AML-193 (cell line): Measurements from ENCODE around the gene NFE2.
"Not testable (repeated sequence)": the region's sequence is repeated elsewhere in the genome, so short reads cannot be mapped to it uniquely, and the experiment has no call there.

Source experiments
- DNase-seq, 2 experiments: peaks; one replicate each; lab custom pipeline; 2025; lab: John Stamatoyannopoulos, UW

NFE2 gene

DNA sequence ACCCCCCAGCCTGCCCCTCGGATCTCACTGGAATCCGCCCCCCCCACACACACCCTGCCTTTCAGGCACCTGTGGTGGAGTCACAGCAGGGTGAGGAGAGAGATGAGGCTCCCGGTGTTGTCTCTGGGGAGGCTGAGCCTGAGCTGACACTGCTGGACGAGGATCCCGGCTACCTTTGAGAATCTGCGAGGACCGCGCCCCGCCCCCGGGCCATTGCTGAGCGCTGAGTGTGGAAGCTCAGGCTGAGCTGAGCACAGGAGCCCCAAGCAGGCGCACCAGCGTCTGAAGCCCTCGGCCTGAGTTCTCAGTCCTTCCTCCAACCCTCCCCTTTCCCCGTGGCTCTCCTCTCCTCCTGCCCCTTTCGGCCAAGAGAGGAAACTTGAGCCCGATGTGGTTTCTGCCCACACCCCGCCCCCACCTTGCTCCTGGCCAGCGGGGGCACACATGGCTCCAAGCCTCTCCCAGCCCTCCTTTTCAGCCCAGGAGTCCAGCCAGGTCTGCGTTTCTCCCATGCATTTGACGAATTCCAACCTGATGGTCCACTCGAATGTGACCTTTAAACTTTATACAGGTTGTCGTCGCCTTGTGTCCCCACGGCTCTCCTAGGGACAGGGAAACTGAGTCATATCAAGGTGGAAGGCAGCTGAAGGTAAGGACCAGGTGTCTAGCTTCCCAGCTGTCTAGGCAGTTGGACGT is at the start of gene NFE2:
NFE2 (minus strand) TSS at position 284 of the 696 bp plus-strand sequence. CDS start 5,767 bp downstream, outside the sequence.
- peak; percentile 86 to 90 for DNase-seq

DNA sequence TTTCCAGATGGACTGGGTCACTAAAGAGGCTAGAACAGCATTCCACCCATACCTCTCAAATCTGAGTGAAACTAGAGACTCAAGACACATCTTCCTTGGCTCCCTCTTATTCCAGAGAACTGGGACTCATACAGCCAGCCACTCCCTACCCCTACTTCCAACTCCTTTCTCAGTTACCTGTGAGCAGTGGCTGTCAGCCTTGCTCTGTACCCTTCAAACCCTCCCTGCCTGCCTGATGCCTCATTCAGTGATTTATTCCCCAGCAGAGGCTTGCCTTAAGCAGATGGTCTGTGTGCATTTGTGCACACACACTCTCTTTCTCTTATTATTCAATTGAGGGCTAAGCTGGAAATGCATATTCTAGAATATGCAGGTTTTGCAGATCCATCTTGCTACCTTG is 48.9 kb upstream of the NFE2 start:
- no peak for DNase-seq

DNA sequence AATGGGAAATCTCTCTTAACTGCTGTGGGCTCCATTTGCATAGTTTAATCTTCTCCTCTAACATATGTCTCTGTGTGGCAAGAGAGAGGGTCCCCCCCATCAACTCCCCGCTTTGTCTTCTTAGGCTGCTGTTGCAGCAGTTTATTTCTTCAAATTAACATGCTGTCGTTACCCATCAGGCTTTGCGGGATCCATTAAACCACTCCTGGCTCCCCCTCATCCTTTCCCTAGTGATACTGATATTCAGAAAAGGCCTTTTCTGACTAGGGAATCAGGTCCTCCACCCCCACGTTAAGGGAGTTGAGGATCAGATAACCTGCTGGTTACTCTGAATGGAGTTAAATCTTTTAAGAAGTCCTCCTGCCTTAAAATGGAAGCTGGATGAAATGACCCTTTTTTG is 48.2 kb upstream of the NFE2 start:
- no peak for DNase-seq

DNA sequence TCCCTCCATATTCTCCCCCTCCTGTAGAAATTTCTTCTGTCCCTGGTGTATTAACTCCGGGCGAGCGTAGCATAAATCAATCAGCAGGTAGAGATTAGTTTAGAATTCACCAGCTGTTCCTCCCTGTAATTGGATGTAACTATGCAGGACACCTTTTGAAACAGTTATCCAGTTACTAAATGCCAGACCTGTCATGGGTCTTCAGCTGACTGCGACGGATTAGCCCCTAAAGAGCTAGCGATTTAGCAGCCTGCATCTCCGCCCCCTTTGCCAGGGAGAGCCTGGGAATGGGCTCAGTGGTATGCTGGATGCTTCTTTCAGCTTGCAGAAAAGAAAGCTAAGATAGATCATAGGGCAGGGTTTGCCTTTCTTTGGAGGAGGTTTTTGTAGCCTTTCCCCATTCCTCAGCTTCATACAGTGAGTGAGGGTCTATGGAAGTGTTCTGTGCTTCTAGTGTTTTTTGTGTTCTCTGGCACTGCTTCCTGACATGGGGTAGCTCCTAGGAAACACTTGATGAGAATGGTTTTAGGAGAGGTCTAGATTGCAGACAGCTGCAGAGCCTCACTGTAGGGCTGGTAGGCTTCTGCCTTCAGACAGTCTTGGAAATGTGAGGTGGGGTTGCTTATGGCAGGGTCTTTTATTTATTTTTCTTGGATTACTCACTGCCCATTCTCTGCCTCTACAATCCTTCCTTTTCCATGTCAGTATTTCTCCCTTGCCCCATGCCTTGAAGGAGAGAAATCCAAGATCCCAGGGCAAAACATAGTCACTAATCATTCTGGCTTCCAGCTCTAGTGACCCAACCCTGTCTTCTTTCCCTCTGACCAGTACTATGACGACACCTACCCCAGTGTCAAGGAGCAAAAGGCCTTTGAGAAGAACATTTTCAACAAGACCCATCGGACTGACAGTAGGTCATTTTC is 40.8 kb upstream of the NFE2 start:
- no peak for DNase-seq

DNA sequence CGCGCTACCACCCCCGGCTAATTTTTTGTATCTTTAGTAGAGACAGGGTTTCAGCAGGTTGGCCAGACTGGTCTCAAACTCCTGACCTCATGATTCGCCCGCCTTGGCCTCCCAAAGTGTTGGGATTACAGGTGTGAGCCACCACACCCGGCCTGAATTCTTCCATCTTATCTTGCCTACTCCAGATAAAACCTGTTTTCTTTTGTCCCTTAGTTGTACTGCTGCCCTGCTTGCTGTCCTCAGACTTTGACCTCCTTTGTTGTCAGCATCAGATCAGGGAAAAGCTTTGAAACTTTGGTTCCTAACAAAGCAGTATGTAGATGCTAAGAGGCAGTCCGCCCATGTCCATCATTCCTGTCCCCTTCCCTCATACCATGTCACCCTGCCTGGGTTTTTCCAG is 40.0 kb upstream of the NFE2 start:
- DNase-seq, result no peak

DNA sequence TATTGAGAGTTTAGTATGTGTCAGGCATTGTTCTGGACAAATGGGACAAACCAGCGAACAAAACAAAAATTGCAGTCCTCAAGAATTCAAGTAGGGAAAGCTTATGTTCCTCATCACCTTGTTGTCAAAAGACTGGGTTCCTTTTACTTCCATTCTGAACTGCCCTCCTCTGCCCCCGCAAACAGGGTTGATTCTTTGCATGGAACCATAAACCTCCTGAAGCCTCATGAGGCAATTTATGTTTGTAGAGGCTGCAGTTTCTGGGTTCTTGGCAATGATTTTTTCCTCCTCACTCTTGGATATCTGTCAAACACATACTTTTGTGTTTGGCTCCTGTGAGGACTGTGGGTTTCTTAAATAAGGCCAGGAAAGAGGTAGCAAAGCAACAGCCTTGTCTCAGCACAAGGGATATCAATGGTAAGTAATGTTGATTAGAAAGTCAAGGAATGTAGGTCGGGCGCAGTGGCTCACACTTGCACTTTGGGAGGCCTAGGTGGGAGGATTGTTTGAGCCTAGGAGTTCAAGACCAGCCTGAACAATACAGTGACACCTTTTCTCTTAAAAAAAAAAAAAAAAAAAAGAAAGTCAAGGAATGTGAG is 38.0 kb upstream of the NFE2 start:
- no peak for DNase-seq

DNA sequence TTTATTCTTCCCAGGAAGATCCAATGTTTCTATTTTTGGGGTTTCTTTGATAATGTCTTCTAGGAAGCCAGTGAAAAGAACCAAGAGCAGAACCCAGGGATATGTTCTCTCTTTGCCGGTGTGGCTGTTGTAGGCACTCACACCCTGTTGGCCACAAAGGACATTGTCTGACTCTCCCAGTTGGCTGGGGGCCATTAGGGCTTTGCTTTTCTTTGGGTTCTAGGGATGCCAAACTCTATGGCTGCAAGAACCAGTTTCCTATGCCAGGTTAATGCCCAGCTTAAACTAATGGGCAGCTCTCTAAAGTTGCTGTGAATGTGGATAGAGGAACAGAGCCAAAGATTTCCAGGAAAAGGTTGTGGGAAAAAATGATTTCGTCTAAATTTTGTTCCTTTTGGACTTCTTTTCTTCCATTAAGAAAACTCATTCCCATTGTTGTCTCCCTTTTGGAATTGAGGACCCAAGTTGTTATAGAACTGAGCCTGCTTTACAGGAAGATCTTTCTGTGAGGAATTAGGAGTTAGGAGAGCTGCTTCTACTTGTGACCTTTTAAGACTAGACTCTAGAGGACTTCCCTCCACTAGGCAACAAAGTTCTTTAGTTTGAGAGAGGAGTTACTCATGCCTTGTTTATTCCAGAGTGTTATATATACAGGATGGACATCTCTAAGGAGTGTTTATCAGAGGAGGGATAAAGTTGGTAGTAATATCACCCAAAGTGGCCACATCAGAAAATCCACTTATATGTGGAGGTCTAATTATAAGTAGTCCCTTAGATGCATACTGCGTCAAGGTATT is 37.2 kb upstream of the NFE2 start:
- DNase-seq, result no peak

DNA sequence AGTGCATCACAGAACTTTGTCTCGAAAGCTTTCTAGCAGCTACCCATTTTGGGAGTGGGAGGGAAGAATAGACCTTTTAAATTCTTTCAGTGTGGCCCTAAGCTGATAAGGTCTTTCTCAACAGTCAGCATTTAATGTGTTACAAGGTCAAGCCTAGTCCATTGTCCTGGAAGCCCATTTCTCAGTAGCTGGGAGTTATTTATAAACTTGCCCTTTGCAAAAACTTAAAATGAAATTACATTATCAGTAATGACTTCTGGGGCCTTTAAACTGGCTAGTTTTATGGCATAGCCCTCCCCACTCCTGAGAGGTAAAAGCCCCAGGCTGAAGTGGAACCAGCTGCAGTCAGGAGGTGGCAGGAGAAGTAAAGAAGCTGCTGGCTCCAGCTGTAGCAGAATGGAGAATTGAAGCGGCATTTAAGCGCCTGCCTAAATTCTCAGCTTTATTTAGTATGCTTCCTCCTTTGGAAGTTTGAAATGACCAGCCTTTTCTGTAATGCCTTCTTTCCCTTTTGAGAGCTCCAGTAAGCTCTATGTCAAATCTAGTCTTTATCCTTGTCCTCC is 36.5 kb upstream of the NFE2 start:
- DNase-seq, result no peak

DNA sequence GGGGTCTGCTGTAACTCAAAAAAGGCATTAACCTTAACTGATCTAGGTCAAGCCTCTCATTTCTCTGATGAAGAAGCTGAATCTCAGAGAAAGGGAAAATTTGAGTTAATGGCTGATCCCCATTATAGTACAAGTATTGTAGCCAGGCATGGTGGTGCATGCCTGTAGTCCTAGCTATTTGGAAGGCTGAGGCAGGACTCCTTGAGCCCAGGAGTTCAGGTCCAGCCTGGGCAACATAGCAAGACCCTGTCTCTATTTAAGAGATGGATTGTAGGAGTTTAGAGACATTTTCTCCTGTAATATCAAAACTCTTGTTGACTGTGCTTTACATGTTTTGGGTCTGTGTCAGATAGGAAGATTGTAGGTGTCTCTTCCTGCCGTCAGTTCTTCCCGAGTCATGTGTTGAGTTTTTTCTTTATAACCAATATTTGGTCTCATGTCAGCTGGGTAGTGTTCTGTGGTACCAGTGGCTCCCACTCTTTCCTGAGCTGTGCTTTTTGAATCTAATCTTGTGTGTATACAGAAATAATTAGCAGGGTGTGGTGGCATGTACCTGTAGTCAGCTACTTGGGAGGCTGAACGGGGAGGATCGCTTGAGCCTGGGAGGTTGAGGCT is 32.7 kb upstream of the NFE2 start:
- DNase-seq, result no peak

DNA sequence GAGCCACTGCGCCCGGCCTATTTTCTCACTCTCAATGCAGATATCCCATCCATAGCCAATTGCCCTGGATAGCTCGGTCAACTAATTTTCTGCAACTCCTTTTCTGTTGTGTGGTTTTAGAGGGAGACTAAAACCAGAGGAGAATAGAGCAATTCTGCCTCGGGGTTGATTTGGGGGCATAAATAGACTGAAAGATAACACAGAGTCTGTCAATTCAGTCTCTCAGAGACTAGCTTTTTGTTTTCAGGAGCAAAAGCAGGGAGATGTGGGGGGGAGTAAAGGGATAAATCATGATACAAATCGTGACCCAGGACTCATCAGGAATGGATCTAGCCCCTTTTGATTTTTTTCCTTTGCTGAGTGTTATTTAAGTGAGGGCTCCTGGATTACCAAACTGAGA is 30.6 kb upstream of the NFE2 start:
- no peak for DNase-seq

DNA sequence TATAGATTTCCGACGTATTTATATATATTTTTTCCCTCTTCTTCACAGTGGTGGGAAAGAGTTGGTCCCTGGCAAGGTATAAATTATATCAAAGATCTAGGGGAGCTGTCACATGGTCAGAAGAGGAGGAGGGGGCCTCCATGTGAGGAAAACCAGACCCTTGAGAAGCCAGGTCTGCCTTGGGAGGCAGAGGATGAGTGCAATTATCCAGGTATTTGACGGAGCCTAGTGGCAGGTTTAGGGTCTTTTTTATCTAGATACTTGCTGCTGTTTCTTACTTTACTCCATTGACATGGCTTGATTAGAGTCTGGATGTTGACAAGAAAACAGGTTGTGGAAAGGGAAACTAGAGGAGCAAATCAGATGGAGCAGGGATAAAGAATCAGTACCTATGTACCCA is 29.6 kb upstream of the NFE2 start:
- no peak for DNase-seq

DNA sequence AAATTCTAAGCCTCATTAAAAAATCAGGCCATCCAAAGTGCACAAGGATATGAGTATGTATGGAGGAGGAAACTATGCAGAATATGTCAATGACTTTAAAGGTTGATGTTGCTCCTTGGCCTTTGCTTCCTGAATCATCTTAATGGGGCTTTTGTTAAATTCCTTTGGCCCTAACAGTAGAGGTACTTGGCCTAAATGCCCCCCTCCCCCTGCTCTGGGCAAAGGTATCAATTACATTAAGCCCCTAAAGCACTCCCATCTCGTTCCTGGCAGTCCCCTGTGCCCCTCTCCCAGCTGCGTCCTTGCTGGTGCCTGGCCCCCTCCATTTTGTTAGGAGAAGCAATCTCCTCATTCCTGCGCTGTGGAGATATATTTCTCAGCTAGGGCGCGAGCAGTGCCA is 28.9 kb upstream of the NFE2 start:
- DNase-seq, result no peak

DNA sequence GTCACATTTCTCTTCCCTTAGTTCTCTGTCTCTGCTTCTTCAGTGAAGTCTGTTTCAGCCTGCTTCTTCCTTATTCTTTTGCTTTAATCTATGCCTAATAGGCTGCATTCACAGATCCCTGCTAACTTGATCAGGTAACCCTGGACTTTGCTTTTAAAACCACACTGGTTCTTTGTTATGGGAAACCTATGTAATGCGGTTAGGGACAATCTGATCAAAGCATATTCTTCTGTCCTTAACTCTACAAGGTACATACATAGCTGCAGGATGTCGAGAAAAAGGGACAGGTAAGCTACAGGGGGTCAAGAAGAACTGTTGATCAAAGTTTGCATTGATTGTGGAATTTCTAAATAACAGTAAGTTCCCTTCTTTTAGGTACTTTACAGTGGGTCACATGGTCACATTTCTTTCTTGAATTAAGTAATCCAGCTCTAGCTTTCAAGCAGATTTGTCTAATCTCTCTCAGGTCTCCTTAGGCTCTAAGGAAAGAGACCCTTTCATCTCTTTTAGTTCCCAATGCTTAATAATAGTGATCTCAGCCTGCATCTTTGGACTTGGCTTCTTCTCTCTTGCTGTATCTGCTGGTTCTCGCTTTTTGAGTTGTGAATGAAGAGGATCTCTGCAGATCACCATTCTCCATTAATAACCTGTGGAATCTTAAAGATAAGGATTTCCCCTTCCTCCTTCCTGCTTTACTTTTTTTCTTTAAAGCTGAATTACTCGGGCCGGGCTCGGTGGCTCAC is 28.0 kb upstream of the NFE2 start:
- no peak for DNase-seq

DNA sequence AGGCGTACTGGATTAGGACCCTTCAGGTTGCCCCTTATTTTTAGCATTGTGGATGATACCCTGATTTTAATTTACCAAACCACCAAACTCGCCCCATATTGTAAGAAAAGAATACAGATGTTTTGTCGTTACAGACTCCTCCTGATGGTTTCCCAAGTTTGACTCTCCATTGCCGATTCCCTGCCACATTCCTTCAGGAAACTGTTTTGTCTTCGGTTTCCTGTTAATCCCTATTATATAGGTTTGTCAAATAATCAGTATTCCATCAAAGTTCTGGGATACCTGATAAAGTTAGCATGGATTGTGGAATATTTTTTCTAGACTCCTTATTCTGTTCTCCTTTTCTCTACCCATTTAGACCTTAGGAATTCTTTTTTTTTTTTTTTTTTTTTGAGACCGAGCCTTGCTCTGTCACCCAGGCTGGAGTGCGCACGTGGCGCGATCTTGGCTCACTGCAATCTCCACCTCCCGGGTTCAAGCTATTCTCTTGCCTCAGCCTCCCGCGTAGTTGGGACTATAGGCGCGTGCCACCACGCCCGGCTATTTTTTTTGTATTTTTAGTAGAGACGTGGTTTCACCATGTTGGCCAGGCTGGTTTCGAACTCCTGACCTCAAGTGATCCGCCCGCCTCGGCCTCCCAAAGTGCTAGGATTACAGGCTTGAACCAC is 24.8 kb upstream of the NFE2 start:
- DNase-seq, result not testable (repeated sequence)

DNA sequence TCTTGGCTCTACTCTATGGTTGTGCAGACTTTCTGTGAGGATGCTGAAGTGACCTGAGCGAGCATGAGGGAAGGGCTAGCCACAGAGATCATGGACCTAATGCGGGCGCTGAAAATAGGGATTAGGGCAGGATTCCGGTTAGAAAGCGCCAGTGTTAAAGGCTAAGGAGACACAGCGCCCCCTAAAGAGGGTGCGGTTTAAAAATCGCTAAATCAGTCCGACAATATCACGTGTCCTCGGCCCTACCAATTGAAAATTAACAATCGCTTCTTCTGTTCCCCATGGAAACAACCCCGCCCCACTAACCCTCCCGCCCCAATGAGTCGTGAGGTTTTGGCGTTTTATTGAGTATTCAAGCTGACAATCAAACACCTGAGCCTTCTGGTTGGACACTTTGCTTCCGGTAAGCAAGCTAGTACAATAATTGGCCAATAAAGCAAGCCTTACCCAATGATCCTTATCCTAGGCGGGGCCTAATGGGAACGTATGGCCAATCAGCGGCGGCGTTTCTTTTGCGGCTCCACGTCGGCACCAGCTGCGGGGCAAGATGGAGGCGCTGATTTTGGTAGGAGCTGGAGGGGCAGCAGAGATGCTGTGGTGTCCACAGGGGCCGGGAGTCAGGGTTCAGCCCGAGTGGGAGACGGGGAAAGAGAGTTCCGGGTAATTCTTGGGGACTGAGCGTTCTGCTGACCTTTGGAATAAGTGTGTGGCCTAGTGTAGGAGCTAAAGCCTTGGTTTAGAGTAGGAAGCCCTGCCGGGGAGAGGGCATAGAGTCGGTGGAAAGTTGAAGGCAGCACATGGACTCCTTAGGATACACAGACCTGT is 24.0 kb upstream of the NFE2 start, which contains the start of gene COPZ1:
COPZ1 (plus strand) TSS at position 515 of the 825 bp plus-strand sequence; CDS start at position 548, 33 bp downstream.
- DNase-seq, result peak; percentile 99

DNA sequence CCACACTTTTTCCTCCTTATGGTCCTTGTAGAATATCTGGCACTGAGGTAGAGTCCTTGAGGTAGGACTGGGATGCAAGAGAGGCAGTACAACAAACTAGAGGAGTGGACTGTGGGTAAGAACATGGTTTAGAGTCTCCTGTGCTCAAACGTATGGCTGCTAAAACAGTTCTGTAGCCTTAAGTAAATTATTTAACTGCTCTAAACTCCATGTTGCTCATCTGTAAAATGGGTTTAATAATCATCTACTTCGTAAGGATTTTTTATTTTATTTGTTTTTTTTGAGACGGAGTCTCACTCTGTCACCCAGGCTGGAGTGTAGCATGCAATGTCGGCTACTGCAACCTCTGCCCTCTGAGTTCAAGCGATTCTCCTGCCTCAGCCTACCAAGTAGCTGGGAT is 20.5 kb upstream of the NFE2 start:
- no peak for DNase-seq

DNA sequence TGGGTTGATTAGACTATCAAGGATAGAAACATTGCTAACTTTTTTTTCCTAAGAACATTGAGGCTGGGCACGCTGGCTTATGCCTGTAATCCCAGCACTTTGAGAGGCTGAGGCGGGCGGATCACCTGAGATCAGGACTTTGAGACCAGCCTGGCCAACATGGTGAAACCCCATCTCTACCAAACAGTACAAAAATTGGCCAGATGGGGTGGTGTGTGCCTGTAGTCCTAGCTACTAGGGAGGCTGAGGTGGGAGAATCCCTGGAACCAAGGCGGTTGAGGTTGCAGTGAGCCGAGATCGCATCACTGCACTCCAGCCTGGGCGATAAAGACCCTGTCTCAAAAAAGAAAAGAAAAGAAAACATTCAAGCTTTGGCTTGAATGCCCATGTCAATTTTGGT is 11.5 kb upstream of the NFE2 start:
- not testable (repeated sequence) for DNase-seq

DNA sequence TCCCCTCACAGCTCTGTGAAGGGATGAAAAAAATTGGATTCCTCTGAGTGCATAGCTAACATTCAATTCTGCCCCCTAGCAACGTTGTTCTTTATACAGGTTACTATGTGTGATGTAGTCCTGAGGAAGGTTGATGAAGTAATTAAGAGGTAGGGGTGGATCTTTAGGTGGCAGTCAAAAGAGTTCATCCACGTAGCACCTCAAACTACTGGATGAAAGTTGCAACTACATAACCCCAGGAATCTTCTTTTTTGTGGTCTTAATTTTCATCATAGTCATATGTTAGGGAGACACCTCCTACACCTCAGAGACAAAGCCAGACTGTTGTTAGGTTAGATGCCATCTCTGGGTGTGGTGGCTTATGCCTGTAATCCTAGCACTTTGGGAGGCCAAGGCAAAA is 10.2 kb upstream of the NFE2 start:
- DNase-seq, result no peak
